Endothelial cell of umbilical vein (primary cell): ENCODE data around the gene CASP10.

ENCODE experiments used
- CTCF ChIP-seq, 2 donors: IDR thresholded peaks; 1 replicate in 1 of 2; 2 replicates in 1 of 2; pipeline ENCODE4 v1.5.1; 2011; ENCODE audit warnings: low read length in 2 of 2, mild to moderate bottlenecking in 2 of 2, moderate library complexity in 2 of 2, control low read depth in 1 of 2, inconsistent platforms in 1 of 2, low read depth in 1 of 2; ENCODE audit not compliant: insufficient read depth in 1 of 2; ENCODE audit errors: extremely low read depth in 1 of 2
- POLR2A ChIP-seq: IDR thresholded peaks from 2 replicates; pipeline ENCODE4 v1.6.1; 2012; ENCODE audit warnings: low read depth, mild to moderate bottlenecking, control low read depth, low read length

- TF ChIP-seq CTCF (IDR thresholded peaks at IDR 0.05; ENCODE audit: extremely low read depth in 1 of 2, insufficient read depth in 1 of 2, low read depth in 1 of 2, low read length in 2 of 2) (no peak), POLR2A (no peak)
Measured at GRCh38 chr2:201242571-201243277, 59.8 kb downstream of the CASP10 start.
